ENCODE results near the gene SEMA5A. TPM values are rescaled to one million over a fixed set of nuclear protein-coding genes. Genes with fewer than 3 reads are reported as not detected.

The SEMA5A gene
- total and polyA plus RNA-seq, 2 donors (not counting 1 experiment from before 2014, with no cell fraction given), result not detected

DNA sequence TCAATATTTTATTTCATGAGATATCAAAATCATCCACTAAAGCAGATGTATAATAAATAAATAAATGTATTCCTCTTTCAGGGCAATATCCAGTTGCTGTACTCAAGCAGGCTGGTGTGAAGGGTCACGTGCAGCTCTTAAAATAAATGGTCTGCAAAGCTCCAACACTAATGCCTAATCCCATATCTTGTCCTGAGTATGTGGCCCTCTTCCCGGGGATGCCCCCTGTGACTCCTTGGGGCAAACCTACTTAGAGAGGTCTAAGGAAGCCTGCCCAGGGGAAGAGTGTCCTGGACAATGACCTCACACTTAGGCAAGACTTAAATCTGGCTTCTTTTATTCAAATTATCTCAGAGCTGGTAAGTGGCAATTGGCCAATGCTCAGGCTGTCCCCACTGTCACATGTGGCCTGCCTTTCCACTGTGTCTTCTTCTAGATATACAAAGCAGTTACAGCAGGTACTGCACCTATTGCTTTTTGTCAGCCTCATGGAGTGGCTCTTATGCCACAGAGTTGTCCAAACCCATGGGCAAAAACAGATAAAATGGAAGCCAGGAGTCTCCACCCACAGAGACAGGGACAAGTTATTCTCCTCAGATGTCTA, 55.3 kb downstream of the SEMA5A start:
- ATAC-seq (ENCODE audit: low read depth), result no peak
- CTCF ChIA-PET, result no interaction called here
- POLR2A ChIA-PET, result no interaction called here
- WGBS (ENCODE audit: insufficient coverage), result 83% methylated on average over 1 of the region's 2 CpGs
- Histone ChIP-seq H3K27me3 (replicated peaks in 1 of 4; ENCODE audit: control extremely low read depth in 1 of 4, control insufficient read depth in 3 of 4, insufficient read depth in 4 of 4, low read length in 3 of 4) (no peaks in the 10 kb centered on the region), H3K9ac (ENCODE audit: low read length) (no peak overlapping the region), H3K4me2 (replicated peaks; ENCODE audit: low read depth, low read length, poor library complexity, severe bottlenecking) (no peak overlapping the region), H3K27ac (ENCODE audit: low read length in 2 of 2) (no peak overlapping the region), H4K20me1 (ENCODE audit: control insufficient read depth, insufficient read depth, low read length, poor library complexity, severe bottlenecking) (no peaks in the 10 kb centered on the region), H2AFZ (ENCODE audit: insufficient read depth, low read depth, low read length, poor library complexity, severe bottlenecking) (no peak overlapping the region), H3K4me3 (ENCODE audit: control extremely low read depth in 1 of 5, extremely low read depth in 1 of 5, insufficient read depth in 1 of 5, low read depth in 2 of 5, low read length in 4 of 5) (no peak overlapping the region), H3K79me2 (ENCODE audit: control insufficient read depth, insufficient read depth, low read length) (no peaks in the 10 kb centered on the region), H3K4me1 (ENCODE audit: control insufficient read depth in 2 of 2, insufficient read depth in 2 of 2, low read length in 2 of 2) (no peaks in the 10 kb centered on the region), H3K9me3 (ENCODE audit: control extremely low read depth in 1 of 3, control insufficient read depth in 2 of 3, insufficient read depth in 1 of 3, low read length in 2 of 3) (no peaks in the 10 kb centered on the region), H3K36me3 (replicated peaks in 1 of 2; ENCODE audit: control extremely low read depth in 1 of 2, control insufficient read depth in 1 of 2, extremely low read depth in 1 of 2, insufficient read depth in 2 of 2, low read length in 1 of 2) (no peaks in the 10 kb centered on the region)
- Mint-ChIP-seq H3K4me1 (no peaks in the 10 kb centered on the region), H3K9me3 (ENCODE audit: insufficient read depth) (no peaks in the 10 kb centered on the region), H3K4me3 (no peak overlapping the region), H3K27me3 (no peaks in the 10 kb centered on the region), H3K27ac (no peak overlapping the region)
- intact Hi-C loops (cut with micrococcal nuclease), result no loop called here
- no peak for DNase-seq
- TF ChIP-seq, protein P1, sequence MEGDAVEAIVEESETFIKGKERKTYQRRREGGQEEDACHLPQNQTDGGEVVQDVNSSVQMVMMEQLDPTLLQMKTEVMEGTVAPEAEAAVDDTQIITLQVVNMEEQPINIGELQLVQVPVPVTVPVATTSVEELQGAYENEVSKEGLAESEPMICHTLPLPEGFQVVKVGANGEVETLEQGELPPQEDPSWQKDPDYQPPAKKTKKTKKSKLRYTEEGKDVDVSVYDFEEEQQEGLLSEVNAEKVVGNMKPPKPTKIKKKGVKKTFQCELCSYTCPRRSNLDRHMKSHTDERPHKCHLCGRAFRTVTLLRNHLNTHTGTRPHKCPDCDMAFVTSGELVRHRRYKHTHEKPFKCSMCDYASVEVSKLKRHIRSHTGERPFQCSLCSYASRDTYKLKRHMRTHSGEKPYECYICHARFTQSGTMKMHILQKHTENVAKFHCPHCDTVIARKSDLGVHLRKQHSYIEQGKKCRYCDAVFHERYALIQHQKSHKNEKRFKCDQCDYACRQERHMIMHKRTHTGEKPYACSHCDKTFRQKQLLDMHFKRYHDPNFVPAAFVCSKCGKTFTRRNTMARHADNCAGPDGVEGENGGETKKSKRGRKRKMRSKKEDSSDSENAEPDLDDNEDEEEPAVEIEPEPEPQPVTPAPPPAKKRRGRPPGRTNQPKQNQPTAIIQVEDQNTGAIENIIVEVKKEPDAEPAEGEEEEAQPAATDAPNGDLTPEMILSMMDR (IDR thresholded peaks at IDR 0.05), result no peak
- no peak for TF ChIP-seq EZH2 (IDR thresholded peaks at IDR 0.05; ENCODE audit: borderline replicate concordance, insufficient read depth, low read depth, low read length, poor library complexity, severe bottlenecking)

DNA sequence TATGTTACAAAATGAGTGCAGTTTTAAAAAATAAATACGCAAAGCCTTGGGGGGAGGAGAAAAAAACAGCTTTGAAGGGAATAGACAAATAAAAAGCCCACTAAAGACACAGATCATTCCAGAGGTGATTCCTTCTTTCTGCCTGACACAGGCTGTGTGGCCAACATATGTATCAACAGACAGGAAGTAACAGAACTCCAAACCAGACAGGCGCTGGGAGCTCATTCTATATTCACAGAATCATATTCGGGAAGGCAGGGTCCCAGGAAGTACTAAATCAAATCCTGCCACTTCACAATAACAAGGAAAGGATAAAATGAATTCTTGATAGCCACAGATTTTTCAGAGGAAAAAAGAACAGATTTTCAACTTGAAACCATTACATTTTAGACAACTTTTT, 62.1 kb downstream of the SEMA5A start:
- no peak overlapping the region for H3K4me2 ChIP-seq (replicated peaks; ENCODE audit: low read depth, low read length, poor library complexity, severe bottlenecking)
- DNase-seq, result no peak
- intact Hi-C loops (cut with micrococcal nuclease), result no loop called here
- no peak overlapping the region for H3K27ac ChIP-seq (ENCODE audit: low read length in 2 of 2)
- no peaks in the 10 kb centered on the region for H3K9me3 ChIP-seq (ENCODE audit: control extremely low read depth in 1 of 3, control insufficient read depth in 2 of 3, insufficient read depth in 1 of 3, low read length in 2 of 3)
- POLR2A ChIA-PET, result no interaction called here
- CTCF ChIA-PET, result no interaction called here
- H3K9ac ChIP-seq (ENCODE audit: low read length), result no peak overlapping the region
- no CpG with 5 or more reads among the region's 3 CpGs for WGBS (ENCODE audit: insufficient coverage)
- Mint-ChIP-seq H3K27me3 (no peaks in the 10 kb centered on the region), H3K9me3 (ENCODE audit: insufficient read depth) (no peaks in the 10 kb centered on the region), H3K27ac (no peak overlapping the region), H3K4me3 (no peak overlapping the region), H3K4me1 (no peaks in the 10 kb centered on the region)
- TF ChIP-seq, protein P1 (IDR thresholded peaks at IDR 0.05), result no peak
- no peak for TF ChIP-seq EZH2 (IDR thresholded peaks at IDR 0.05; ENCODE audit: borderline replicate concordance, insufficient read depth, low read depth, low read length, poor library complexity, severe bottlenecking)
- H3K27me3 ChIP-seq (replicated peaks in 1 of 4; ENCODE audit: control extremely low read depth in 1 of 4, control insufficient read depth in 3 of 4, insufficient read depth in 4 of 4, low read length in 3 of 4), result no peaks in the 10 kb centered on the region
- no peak overlapping the region for H3K4me3 ChIP-seq (ENCODE audit: control extremely low read depth in 1 of 5, extremely low read depth in 1 of 5, insufficient read depth in 1 of 5, low read depth in 2 of 5, low read length in 4 of 5)
- H3K36me3 ChIP-seq (replicated peaks in 1 of 2; ENCODE audit: control extremely low read depth in 1 of 2, control insufficient read depth in 1 of 2, extremely low read depth in 1 of 2, insufficient read depth in 2 of 2, low read length in 1 of 2), result no peaks in the 10 kb centered on the region
- no peak for ATAC-seq (ENCODE audit: low read depth)
- H2AFZ ChIP-seq (ENCODE audit: insufficient read depth, low read depth, low read length, poor library complexity, severe bottlenecking), result no peak overlapping the region
- no peaks in the 10 kb centered on the region for H3K79me2 ChIP-seq (ENCODE audit: control insufficient read depth, insufficient read depth, low read length)
- no peaks in the 10 kb centered on the region for H4K20me1 ChIP-seq (ENCODE audit: control insufficient read depth, insufficient read depth, low read length, poor library complexity, severe bottlenecking)
- H3K4me1 ChIP-seq (ENCODE audit: control insufficient read depth in 2 of 2, insufficient read depth in 2 of 2, low read length in 2 of 2), result no peaks in the 10 kb centered on the region

Data from B cell (primary cell).